Measurements from ENCODE around the gene ZNF814. TPM values are rescaled to one million over a fixed set of nuclear protein-coding genes. Genes with fewer than 3 reads are reported as not detected.
"Not testable (repeated sequence)": the region's sequence is repeated elsewhere in the genome, so short reads cannot be mapped to it uniquely, and the experiment has no call there.

The ZNF814 gene
- total RNA-seq, 1 donor from 2014 or later: 1.8 TPM

- H3K4me3 ChIP-seq: peak overlapping the region; percentile 44 to 63
- intact Hi-C loops (cut with DNase I): no loop called here
- no peaks in the 10 kb centered on the region for H3K27me3 ChIP-seq
- no peaks in the 10 kb centered on the region for H3K4me1 ChIP-seq
- no peak overlapping the region for H3K27ac ChIP-seq
- no peak for TF ChIP-seq CTCF (IDR thresholded peaks at IDR 0.05)
- DNase-seq (ENCODE audit: low spot score in 2 of 2): no peak
- no peaks in the 10 kb centered on the region for H3K36me3 ChIP-seq
- peaks cover 22 to 70% of the 10 kb centered on the region in 2 donors for H3K9me3 ChIP-seq
Observed at GRCh38 chr19:57888107-57888559, 704 bp downstream of the ZNF814 start.

- Histone ChIP-seq H3K4me1 (no peaks in the 10 kb centered on the region), H3K9me3 (peaks cover 17 to 72% of the 10 kb centered on the region in 2 donors), H3K27ac (no peak overlapping the region), H3K36me3 (no peaks in the 10 kb centered on the region), H3K4me3 (peak overlapping the region in 1 of 2 donors; percentile 44), H3K27me3 (no peaks in the 10 kb centered on the region)
- no peak for DNase-seq (ENCODE audit: low spot score in 2 of 2)
- TF ChIP-seq CTCF (IDR thresholded peaks at IDR 0.05): no peak
- intact Hi-C loops (cut with DNase I): no loop called here
Observed at GRCh38 chr19:57887195-57887941, 1.5 kb downstream of the ZNF814 start.

GRCh38 chr19:57886046-57886445 lies 2.8 kb downstream of the ZNF814 start:
- Histone ChIP-seq H3K36me3 (no peaks in the 10 kb centered on the region), H3K27me3 (no peaks in the 10 kb centered on the region), H3K4me3 (no peak overlapping the region), H3K4me1 (no peaks in the 10 kb centered on the region), H3K9me3 (peaks cover 17 to 72% of the 10 kb centered on the region in 2 donors), H3K27ac (no peak overlapping the region)
- intact Hi-C loops (cut with DNase I): no loop called here
- DNase-seq (ENCODE audit: low spot score in 2 of 2): no peak
- TF ChIP-seq CTCF (IDR thresholded peaks at IDR 0.05): no peak

DNA sequence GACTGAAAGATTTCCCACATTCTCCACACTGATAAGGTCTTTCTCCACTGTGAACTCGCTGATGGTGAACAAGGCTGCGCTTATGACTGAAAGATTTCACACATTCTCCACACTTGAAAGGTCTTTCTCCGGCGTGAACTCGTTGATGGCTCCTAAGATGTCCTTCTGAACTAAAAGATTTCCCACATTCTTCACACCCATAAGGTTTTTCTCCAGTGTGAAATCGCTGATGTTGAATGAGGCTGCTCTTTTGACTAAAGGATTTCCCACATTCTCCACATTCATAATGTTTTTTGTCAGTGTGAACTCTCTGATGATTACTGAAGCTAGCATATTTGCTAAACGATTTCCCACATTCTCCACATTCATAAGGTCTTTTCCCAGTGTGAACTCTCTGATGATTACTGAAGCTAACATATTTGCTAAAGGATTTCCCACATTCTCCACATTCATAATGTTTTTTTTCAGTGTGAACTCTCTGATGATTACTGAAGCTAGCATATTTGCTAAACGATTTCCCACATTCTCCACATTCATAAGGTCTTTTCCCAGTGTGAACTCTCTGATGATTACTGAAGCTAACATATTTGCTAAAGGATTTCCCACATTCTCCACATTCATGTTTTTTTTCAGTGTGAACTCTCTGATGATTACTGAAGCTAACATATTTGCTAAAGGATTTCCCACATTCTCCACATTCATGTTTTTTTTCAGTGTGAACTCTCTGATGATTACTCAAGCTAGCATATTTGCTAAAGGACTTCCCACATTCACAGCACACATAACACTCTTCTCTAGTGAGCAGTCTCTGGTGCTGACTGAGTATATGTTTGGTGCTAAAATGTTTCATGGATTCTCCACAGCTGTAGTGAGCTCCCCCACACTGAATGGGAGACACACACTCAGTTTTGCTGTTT lies 14.7 kb downstream of the ZNF814 start:
- H3K27me3 ChIP-seq; intact Hi-C loops (cut with DNase I); H3K27ac ChIP-seq; DNase-seq (ENCODE audit: low spot score in 2 of 2); H3K4me1 ChIP-seq; H3K4me3 ChIP-seq: not testable (repeated sequence)
- Histone ChIP-seq H3K9me3 (peaks cover 65 to 95% of the 10 kb centered on the region in 2 donors), H3K36me3 (peaks cover 0 to 11% of the 10 kb centered on the region in 2 donors)

DNA sequence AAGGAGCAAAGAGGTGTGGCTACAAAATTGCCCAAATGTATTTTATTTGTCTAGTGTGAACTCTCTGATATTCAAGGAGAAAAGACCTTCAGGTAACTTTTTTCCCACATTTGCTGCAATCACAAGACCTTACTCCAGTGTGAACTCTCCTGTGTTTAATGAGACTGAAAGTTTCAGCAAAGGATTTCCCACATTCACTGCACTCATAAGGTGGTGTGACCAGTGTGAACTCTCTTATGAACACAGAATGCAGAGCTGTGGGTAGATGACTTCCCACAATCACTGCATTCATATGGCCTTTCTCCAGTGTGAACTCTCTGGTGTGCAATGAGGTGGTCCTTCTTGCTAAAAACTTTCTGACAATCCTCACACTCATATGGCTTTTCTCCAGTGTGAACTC lies 16.4 kb downstream of the ZNF814 start:
- H3K27ac ChIP-seq: no peak overlapping the region
- H3K27me3 ChIP-seq: no peaks in the 10 kb centered on the region
- peaks cover 9 to 20% of the 10 kb centered on the region in 2 donors for H3K36me3 ChIP-seq
- intact Hi-C loops (cut with DNase I): no loop called here
- TF ChIP-seq CTCF (IDR thresholded peaks at IDR 0.05): no peak
- no peaks in the 10 kb centered on the region for H3K4me1 ChIP-seq
- H3K4me3 ChIP-seq: no peak overlapping the region
- H3K9me3 ChIP-seq: peaks cover 74 to 97% of the 10 kb centered on the region in 2 donors
- DNase-seq (ENCODE audit: low spot score in 2 of 2): no peak

GRCh38 chr19:57870225-57870624 lies 18.6 kb downstream of the ZNF814 start:
- Histone ChIP-seq H3K27me3 (no peaks in the 10 kb centered on the region), H3K4me3 (no peak overlapping the region), H3K4me1 (no peaks in the 10 kb centered on the region), H3K9me3 (peaks cover 88 to 97% of the 10 kb centered on the region in 2 donors), H3K36me3 (peaks cover 32 to 36% of the 10 kb centered on the region in 2 donors), H3K27ac (no peak overlapping the region)
- intact Hi-C loops (cut with DNase I): no loop called here
- no peak for DNase-seq (ENCODE audit: low spot score in 2 of 2)
- no peak for TF ChIP-seq CTCF (IDR thresholded peaks at IDR 0.05)

GRCh38 chr19:57869655-57870054 lies 19.2 kb downstream of the ZNF814 start:
- H3K27me3 ChIP-seq; H3K27ac ChIP-seq; H3K4me3 ChIP-seq; intact Hi-C loops (cut with DNase I); DNase-seq (ENCODE audit: low spot score in 2 of 2); H3K4me1 ChIP-seq: not testable (repeated sequence)
- Histone ChIP-seq H3K9me3 (peaks cover 94 to 100% of the 10 kb centered on the region in 2 donors), H3K36me3 (peaks cover 37 to 42% of the 10 kb centered on the region in 2 donors)
